GM18508 (cell line): ENCODE data around the gene SQOR.
A peak's percentile ranks its signal among the peaks of the same experiment; 100 is the strongest.

Experiments
- ATAC-seq: cut with Tn5 transposase; IDR thresholded peaks from one replicate; pipeline ENCODE4 v1.9.1; 2021; ENCODE audit warnings: moderate number of reproducible peaks; ENCODE audit not compliant: insufficient read depth, unreplicated experiment

SQOR gene

DNA sequence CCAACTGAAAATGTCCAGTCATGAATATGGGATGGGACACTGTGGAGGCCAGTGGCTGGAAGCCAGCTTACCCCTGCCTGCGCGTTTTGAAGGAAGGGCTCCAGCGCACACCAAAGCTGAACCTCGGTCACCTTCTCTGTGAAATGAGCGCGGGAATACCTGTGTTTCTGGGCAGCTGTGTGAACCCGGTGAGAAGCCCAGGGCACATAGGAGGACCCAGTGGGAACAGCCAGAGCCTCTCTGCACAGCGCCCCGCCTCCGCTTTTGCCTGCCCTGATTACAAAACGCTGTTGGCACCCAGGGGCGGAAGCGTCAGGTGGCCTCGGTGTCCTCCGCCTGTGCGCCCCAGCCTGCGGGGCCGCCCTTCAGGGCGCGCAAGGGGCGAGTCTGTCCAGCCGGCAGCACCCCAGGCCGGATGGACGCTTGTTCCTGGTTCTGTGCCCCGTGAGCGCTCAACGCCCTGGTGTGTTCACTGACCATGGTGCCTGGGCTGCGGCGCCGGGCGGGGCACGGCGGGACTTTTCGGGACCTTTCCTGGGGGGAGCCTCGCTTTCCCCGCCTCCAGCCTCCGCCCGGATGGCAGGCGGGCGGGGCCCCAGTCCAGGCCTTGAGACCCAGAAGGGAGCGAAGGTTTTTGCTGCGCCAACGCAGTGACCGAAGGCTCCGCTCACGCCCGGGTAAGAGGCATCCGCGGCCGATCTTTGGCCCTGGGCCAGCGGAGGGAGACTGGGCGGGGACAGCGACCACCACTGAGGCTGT, at the start of gene SQOR:
Gene SQOR (plus strand): TSS at position 598 of the 759 bp plus-strand sequence. CDS start 23,895 bp downstream, outside the sequence.
- peak; percentile 61 for ATAC-seq

DNA sequence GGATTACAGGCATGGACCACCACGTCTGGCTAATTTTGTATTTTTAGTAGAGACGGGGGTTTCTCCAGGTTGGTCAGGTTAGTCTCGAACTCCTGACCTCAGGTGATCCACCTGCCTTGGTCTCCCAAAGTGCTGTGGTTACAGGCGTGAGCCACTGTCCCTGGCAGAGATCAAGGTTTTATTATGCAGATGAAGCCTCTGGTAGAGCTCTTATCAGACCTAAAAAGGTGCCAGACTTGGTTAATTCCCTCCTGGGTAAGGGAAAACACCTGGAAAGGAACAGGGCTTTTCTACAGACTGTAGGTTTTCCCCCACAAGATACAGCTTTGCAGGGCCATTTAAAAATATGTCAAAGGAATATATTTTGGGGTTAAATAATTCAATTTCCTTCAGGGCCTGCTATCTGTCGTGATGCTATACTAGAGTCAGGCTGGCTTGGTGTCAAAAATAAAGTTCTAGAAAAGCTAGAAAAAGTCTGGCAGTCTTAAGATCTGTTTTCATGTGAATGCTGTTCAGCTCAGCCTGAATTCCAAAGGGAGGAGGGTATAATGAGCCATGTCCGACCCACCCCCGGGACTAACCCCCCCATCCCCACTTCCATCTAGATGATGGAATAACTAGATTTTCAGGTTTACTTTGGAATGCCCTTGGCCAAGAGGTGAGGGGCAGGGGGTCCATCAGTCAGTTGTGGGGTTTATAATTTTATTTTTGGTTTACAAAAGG, 49.6 kb upstream of the SQOR start:
- no peak for ATAC-seq

DNA sequence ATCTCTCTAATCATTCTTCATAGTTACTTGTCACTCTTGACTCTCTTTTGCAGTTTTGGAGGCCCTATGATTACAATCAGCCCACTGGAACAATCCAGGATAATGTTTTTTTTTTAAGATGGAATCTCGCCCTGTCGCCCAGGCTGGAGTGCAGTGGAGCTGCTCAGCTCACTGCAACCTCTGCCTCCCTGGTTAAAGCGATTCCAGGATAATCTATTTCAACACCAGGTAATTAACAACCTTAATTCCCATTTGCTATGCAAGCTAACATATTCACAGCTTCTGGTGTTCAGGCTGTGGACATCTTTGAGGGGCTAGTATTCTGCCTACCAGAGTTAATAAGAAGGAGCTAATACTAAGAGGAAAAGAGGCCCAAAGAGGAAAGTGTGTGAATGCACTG, 48.7 kb upstream of the SQOR start:
- ATAC-seq, result no peak

DNA sequence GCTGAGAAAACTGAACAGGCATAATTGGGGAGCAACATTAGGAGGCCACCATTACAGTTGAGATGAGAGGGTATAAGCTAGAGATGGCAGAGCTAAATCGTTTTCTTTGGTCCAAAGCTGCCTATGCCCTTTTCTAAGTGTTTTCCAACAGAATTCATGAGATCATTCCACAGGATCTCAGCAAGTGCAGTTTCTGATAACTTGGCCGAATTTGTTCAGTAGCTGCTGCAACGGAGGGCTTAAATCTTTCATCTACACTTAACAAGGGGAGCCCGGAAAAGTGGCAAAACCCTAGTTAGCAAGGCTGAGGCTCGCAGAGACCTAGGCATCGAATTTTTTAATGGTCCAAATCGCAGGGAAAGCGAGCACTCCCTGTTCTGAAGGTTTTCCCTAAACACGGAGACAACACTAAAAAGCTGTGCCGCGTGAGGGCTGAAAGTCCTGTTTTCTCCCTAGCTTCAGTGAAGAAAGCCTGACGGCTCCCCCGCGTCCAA, 48.2 kb upstream of the SQOR start:
- no peak for ATAC-seq

DNA sequence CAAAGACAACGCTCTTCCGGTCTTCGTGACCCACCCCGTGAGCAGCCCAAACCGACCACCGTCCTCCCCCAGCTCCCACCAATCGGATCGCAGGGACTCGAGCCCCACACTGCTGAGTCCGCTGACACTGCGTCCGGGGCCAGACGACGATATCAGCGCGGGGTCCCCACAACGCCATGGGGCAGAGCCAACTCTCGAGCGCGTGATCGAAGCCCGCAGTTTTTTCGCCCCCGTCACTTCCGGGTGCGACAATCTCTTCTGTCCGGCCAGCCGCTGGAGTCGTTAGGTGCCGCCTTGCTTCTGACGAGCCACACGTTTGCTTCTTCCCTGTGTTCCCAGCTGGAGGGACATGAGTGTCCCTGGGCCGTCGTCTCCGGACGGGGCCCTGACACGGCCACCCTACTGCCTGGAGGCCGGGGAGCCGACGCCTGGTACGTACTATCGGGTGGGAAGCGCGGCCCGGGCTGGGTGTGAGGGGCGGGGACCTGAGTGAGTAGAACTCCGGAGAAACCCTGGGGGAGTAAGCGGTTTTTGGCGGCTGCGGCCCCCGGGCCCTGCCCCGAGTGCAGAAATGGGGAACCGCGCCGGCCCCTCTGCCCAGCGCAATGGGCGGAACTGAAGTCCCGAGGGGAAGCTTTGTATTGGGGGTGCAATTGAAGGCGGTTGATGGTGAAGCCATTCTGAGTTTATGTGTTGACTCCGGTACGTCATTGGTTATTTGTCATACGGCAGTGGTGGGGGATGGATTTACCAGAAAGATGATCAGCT, 47.5 kb upstream of the SQOR start, which contains the start of gene BLOC1S6:
Gene BLOC1S6 (plus strand): TSS at position 285 of the 768 bp plus-strand sequence. CDS start 65 bp downstream, at position 350.
- peak; percentile 57 for ATAC-seq

DNA sequence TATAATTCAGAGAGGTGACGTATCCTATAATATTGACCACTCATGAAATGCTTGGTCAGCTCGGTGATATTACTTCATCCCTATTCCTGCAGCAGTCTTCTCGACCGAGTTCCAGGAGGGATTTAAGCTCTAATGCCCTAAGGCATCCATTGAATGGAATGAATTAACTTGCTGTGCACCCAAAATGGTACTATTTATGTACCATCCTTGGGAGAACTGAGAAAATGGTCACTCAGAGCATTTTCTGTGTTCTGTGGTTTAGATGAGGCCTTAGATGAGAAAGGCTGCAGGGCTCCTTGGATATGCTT, 47.0 kb upstream of the SQOR start:
- no peak for ATAC-seq

DNA sequence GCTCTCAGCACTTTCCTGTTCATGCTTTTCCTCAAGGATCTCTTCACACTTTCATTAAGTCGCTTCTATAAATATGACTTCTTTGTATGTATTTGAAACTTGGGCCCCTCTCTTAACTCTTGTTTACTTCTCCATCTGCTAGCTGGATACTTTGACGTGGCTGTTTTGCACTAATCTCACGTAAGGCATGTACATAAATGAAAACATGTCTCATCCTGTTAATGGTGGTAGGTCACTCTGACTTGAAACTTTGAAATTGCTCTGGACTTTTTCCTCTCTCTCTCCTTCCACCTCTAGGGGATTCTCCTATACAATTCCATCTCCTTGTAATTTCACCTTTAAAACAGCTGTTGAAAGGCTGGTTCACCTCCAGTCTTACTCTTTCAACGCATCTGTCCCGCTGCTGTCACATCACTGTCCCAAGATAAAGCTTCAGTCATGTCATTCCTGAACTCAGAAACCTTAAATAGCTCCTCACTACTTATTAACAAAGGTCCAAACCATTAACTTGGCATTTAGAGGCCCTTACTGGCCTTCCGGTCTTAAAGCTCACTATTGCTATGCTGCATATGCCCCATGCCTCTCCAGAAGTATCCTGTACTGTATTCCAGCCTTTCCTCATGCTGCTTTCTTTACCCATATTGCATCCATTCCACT, 46.5 kb upstream of the SQOR start:
- no peak for ATAC-seq

DNA sequence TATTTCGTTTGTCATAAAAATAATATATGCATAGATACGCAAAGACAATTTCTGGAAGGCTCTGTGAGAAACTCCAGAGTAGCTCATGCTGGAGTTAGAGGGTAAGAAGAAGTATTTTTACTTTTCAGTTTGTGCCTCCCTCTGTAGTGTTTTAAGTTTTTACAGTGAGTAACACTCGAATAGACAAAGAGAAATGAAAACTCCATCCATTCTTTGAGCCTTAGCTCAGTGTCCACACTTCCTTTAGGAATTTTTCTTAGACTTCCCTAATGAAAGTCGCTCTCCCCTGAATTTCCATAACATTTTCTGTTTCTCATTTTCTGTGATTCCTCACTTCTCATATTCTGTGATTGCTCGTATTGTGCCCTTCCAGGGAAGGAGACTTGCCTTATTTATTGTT, 45.6 kb upstream of the SQOR start:
- no peak for ATAC-seq

DNA sequence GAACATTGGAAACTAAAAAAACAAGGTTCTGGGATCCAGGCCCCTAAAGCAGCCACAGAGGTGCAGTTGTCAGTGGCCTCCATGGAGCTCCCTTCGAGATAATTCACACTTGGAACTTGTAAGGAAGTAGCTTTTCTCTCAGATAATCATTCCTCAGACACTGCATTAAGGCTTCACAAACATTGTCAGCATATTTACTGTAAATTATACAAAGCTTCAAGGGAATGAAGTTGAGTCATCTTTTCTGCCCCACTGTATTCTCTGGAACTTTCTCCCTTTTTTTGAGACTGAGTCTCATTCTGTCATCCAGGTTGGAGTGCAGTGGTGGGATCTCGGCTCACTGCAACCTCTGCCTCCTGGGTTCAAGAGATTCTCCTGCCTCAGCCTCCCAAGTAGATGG, 40.5 kb upstream of the SQOR start:
- no peak for ATAC-seq

DNA sequence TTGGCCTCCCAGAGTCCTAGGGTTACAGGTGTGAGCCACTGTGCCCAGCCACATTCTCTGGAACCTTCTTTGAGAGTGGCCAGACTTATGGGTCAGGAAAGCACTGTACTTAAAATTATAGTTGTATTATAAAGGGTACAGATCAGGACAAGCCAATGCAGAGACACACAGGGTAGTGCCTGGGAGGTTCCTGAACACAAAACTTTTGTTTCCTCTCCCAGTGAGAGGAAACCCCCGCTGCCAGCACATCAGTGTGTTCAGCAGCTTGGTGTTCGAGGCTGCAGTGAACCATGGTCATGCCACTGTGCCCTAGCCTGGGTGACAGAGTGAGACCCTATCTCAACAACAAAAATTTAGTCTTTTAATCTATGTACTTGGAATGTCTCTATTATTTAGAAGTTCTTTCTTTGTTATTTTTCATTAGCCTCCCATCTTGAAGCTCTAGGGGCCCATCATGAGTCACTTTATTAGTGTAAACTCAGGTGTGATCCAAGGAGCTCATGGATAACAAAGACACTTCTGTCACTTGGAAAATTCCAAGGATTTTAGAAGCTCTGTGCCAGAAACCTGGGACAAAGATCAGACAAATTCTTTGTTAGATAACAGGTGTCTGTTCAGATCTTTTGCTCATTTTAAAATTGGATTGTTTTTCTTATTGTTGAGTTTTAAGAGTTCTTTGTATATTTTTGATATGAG, 39.8 kb upstream of the SQOR start:
- ATAC-seq, result no peak

DNA sequence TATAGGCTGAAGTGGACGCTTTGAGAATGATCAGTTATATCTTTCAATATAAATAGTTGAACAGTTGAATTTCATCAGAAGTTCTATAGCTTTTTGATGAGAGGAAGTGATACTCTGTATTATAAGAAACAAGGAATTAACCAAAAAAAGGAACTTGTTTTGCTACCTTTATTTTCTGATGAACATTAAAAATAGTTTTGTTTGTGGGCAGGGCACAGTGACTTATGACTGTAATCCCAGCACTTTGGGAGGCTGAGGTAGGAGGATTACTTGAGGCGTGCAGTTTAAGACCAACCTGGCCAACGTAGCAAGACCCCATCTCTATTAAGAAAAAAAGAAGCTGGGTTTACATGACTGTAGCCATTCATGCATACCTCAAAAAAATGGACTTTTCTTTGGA, 30.9 kb upstream of the SQOR start:
- no peak for ATAC-seq

DNA sequence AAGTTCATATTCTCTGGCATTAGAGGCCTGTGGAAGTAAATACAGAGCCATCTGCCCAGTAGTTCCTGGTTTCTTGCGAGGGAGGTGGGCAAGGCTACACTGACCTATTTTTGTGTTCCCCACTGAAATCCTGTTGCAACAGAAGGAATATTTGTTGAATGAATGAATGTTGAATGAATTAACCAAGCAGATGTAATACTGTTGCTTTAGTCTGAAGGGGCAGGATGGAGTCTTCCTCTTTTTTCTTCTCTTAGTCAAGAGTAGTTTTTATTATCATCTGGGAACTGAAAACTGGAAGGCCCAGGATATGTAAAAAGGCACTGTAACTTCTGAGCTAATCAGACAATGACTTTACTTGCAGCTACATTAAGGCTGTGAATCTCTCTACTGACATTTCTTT, 30.5 kb upstream of the SQOR start:
- ATAC-seq, result no peak

DNA sequence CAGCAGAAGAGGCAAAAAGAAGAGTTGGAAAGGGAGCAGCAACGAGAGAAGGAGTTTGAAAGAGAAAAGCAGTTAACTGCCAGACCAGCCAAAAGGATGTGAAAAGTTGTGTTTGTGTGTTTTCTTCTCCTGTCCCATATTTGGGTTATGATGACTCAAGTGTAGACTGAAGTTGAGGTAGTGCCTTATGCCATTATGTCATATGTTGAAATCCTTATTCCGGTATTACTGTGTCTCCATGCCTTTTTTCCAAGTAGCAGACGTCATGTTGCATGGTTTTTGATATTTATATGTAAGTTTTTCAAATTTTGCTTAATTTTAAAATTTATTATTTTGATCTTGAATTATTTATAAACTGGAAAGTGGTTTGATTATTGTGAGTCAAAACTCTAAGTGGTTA, 28.4 kb upstream of the SQOR start:
- ATAC-seq, result no peak

DNA sequence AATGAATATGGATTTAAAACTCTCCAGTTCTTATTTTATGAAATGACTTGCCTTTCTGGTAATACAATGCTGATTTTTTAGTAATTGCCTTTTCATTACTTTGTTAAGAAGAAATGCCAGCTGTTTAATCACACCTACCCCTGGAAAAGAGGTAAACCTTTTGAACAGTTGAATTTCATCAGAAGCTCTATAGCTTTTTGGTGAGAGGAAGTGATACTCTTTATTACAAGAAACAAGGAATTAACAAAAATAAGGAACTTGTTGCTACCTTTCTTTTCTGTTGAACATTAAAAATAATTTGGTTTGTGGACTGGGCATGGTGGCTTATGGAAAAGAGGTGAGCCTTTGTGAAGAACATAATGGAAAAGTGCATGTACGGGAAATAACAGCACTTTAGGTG, 28.0 kb upstream of the SQOR start:
- ATAC-seq, result no peak

DNA sequence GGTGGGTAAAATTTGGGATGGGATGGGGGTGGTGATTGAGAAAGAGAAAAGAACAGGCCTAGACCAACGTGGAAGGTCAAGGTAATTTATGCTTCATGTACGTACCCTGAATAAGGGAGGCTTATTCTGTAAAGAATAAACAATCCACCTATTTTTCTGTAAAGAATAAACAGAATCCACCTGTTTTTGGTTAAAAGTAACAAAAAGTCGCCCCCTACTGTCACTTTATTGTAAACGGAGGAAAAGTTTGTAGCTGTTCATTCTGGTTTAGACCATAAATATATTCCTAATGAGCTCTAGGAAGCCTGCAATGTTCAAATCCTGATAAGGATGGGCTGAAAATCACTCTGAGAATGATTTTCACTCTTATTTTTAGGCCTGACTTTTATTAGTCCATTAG, 23.5 kb upstream of the SQOR start:
- no peak for ATAC-seq

DNA sequence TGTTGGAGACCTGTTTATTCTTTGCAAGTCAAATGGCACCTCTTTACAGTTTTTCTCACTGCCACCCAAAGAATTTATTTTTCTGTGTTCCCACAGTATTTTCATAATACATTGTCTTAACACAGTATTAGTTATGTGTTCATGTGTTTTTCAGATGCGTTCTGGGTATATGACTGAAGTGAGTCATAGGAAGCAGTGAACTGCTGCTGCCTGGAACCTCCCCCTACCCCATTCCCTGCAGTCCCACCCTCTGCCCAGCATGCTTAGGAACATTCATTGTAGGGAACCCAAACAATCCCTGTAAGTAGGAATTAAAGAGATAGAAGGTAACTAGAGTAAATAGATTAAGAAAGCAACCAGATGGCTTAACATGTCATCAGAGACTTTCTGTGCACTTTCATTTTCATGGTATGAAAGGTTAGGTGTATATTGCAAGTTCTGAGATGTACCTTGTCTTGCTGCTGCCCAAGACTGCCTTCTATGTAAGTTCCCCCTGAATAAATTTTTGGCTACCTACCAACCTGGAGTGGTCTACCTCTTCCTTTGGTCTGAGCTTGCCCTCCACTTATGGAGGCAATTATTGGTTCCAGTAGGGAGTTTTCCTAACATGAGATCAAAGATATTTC, 21.9 kb upstream of the SQOR start:
- no peak for ATAC-seq

DNA sequence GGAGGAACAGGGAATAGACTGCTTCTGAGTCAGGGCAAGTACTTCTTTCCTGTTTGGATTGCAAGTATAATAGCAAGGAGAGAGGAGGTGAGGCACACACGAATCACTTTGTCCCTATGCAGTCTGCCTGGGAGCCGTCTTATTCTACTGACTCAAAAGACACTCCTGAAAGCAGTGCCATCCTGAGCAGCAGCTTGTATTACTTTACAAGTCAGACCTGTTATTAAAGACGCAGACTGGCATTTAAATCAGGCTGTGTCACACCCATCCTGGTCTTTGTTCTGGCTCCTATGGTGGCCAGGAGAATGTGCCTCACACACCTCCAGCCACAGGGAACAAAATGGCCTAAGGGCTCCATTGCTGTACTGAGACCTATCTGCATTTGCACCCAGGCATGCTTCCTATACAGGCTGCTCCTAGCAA, 17.9 kb upstream of the SQOR start:
- ATAC-seq, result no peak

DNA sequence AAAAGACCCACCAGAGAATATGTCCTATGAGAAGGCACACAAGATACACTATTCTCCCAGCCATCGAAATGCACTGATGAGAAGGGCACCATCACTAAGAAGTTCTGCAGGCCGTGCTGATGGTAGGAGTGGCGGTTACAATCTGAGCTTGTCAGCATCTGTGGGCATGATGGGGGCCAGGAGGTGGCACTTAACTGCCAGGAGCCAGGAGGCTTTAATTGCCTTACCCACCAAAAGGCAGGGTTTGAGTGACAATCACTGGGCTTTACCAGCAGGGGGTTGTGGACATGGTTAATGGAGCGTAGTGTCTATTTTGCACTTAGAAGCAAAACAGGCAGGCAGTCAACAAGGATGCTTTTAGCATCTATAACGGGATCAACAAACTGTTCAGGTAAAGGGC, 16.0 kb upstream of the SQOR start:
- no peak for ATAC-seq

DNA sequence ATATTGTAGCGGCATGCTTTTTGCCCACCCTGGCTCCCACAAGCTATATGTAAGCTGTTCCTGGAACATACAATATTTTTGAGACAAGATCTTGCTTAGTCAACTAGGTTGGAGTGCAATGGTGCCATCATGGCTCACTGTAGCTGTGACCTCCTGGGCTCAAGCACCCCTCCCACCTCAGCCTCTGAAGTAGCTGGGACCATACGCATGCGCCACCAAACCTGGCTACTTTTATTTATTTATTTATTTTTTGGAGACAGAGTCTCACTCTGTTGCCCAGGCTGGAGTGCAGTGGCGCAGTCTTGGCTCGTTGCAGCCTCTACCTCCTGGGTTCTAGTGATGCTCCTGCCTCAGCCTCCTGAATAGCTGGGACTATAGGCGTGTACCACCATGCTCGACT, 6.7 kb upstream of the SQOR start:
- ATAC-seq, result no peak
